HG03108 (cell line): ENCODE results near the gene POU2F3.
"Not testable (repeated sequence)": the region's sequence is repeated elsewhere in the genome, so short reads cannot be mapped to it uniquely, and the experiment has no call there.

Source experiments
- ATAC-seq: cut with Tn5 transposase; IDR thresholded peaks from one replicate; pipeline ENCODE4 v1.9.1; 2021; ENCODE audit warnings: moderate library complexity; ENCODE audit not compliant: unreplicated experiment

POU2F3 gene

DNA sequence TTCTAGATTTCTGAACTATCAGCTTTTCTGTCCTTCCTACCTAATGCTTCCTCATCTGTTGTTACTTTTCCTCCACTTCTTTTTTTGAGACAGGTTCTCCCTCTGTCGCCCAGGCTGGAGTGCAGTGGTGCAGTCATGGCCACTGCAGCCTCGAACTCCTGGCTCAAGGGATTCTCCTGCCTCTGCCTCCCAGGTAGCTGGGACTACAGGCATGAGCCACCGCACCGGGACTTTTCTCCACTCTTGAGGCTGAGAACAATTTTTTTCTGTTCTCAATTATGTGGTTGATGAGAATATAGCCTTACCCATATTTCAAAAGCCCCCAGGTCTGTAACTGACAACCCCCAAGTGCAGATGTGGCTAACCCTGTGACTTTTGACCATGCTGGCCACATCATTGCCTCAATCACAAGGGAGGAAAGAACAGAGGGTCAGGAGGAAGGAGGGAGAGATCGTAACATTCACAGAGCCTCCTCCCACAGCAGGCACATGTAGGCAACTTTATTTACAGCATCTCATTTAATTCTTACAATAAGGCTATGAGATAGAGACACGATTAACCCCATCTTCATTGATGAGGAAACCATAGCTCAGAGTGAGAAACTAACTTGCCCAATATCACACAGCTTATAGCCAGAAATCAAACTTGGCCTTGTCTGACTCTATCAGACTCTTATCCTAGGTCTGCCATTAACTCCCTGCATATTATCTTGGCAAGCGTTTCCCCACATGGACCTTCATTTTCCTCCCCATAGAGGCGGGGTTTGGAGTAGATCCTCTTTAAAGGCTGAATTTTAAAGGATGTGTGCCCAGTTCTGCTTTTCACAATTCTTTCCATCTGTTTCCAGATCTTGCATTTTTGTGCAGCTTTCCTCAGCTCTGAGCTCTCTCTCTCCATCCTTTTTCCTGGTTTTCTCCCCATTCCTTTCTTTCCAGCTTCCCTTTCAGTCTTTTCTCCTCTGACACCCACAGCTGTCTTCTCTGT is 9.6 kb downstream of the POU2F3 start:
- no peak for ATAC-seq

GRCh38 chr11:120253377-120253776 is 13.4 kb downstream of the POU2F3 start:
- not testable (repeated sequence) for ATAC-seq

DNA sequence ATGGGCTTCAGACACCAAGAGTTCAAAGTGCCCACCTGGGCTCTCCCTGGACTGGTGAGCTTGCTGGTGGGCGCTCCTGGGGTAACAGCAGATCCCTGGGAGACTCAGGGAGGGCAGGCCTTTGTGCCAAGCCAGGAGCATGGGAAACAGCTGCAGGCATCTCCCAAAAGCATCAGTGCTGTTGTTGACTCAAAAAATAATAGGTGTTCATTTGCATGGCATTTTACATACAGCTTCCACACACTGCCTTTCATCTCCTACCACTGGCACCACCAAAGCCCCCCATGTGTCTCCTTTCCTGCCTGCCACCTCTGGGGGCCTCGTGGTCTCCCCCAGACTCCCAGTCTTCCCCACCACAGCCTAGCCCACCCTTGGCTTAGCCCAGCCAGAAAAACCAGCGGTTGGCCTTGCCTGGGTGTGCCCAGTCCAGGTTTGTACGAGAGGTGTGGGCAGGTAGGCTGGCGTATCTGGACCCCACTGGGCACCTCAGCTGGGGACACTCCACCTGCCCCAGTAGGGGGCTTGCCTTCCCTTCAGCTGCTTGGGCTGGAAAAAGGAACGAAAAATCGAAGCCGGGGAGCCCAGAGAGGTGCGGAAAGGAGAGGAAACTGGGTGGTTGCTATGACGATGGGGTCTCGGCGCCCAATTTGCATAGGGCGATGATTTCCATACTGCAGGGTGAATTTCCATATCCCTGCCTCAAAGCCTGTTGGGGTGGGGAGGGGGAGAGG is 15.0 kb downstream of the POU2F3 start:
- ATAC-seq, result no peak

- ATAC-seq, result no peak
Measured at GRCh38 chr11:120255519-120255866, 15.6 kb downstream of the POU2F3 start.

DNA sequence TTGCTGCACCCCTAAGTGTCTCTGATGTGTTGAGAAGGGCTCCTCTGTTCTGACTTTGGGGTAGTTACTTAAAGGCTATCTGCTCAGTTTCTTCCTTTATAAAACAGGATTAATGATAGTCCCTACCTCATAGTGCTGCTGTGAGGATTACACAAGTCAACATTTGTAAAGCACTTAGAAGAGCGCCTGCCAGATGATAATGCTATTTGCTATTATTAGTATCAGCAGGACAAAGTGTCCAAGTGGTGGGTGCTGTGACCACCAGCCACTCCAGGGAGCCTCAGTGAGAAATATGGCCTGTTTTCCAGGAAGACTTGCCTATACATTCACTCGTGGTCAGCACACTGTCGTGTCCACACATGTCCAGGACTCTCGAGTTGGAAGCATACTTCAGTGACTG is 16.2 kb downstream of the POU2F3 start:
- ATAC-seq, result no peak

- no peak for ATAC-seq
Measured at GRCh38 chr11:120256779-120257178, 16.8 kb downstream of the POU2F3 start.

DNA sequence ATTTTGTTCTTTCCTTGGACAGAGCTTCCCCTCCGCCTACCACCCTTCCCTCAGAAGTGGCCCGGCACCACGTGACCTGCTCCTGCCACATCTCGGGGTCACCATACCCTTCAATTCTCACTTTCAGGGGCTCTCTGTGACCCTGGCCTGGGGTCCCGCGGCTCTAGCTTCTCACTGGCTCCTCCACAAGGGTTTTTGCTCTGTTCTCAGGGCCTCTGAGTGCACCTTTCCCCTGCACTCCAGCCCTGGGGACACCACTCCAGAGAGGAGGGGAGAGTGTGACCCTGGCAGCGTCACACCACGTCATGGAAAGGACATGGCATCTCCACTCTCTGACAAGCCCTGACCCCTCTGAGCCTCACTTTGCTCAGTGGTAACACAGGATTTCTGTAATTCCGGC is 17.4 kb downstream of the POU2F3 start:
- no peak for ATAC-seq

GRCh38 chr11:120258661-120259060 is 18.7 kb downstream of the POU2F3 start:
- ATAC-seq, result no peak

DNA sequence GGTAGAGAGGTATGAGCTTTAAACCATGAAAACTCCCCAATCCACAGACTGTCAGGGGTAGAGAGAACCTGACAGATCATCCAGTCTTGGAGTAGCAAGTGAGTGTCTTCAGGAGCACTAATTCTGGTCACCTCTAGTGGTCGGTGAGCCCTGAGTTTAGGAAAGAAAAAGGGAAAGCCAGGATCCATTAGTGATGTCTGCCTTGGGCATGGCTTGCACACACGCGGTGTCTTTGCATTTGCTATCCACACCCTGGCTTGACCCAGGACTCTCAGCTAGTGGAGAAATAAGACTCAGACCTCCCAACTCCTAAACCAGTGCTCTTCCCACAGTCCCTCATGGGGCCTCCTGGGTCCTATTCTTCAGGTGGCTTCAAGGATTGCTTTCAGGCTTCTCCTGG is 19.3 kb downstream of the POU2F3 start:
- ATAC-seq, result no peak

GRCh38 chr11:120259988-120260565 is 20.1 kb downstream of the POU2F3 start:
- no peak for ATAC-seq

- no peak for ATAC-seq
Measured at GRCh38 chr11:120260616-120261015, 20.7 kb downstream of the POU2F3 start.

DNA sequence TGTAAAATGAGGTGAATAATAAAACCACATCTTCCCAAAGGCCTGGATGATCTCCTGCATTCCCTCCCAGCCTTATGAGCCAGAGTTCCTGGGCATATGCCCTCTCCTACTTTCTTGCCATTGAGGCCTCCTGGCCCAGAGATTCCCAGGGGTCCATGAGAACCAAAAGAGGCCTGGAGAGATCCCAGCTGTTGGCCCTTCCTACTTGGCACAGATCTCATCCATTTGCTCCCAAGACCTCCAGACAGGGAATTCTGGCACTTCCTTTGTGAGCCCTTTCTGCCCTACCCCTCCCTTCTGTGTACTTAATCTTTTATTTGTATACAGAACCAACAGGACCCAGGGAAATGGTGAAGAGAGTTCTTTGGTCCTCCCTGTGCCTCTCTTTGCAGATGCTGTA is 21.4 kb downstream of the POU2F3 start:
- no peak for ATAC-seq

DNA sequence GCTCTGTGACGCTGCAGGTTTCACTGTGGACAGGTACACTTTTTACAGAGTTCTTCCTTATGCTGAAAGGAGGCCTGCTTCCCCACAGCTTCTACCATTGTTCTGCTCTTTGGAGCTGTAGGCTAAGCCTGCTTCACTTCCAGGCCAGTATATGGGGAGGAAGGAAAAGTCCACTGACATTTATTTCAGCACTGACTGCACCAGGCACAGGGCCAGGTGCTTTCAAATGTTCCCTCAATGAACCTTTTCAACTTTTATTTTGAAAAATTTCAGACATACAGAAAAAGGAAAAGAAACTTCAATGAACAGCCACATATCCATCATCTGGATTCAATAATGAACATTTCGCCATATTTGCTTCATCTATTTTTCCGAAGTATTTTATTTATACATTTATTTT is 22.0 kb downstream of the POU2F3 start:
- ATAC-seq, result no peak

DNA sequence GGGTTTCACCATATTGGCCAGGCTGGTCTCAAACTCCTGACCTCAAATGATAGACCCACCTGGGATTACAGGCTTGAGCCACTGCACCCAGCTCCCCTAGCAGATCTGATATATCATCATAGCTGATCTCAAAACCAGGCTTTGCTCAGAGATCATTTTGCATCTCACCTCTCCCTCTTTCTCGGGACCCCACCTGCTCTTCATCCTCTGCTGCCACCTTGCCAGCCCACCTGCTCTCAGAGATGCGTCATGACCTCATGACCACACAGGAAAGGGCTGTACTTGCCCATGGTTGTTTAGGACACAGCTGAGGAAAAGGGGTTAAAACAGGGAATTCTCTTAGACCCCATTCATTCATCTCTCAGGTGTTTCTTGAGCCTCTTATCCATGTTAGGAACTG is 27.4 kb downstream of the POU2F3 start:
- no peak for ATAC-seq

DNA sequence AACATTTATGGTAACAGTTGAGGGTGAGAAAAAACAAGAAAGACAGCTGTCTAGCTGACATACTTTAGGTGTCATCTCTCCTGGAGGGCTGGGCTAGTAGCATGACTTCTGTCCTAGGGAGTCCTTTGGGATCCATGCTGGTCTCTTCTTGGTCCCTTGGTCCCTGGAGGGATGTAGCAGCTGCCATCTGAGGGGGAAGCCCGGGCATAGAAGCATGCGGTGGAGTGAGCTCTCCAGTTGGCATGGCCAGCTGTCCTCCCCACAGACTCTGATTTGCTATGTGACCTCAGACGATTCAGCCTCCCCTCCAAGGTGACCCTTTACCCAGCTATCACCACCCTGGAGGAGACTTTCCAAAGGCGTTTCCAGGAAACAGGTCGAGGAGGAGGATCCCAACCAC is 28.7 kb downstream of the POU2F3 start:
- no peak for ATAC-seq

DNA sequence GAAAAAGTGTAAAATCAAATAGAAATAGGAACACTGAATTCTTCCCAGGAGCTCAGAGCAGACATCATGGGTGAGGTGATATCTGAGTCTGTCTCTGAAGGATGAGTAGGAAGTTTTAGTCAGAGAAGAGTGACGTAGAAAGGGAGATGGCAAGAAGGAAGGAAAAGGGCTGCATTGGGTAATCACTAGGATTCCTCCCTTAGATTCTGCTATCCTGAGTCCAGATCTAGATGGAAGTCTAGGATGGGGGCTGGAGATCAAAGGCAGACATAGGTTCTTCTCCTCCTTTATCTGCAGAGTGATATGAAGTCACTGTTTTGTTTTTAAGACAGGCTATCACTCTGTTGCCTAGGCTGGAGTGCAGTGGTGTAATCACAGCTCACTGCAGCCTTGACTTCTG is 30.4 kb downstream of the POU2F3 start:
- no peak for ATAC-seq

GRCh38 chr11:120271672-120272071 is 31.7 kb downstream of the POU2F3 start:
- no peak for ATAC-seq

- no peak for ATAC-seq
Measured at GRCh38 chr11:120272303-120272702, 32.4 kb downstream of the POU2F3 start.

GRCh38 chr11:120273432-120273831 is 33.5 kb downstream of the POU2F3 start:
- no peak for ATAC-seq

DNA sequence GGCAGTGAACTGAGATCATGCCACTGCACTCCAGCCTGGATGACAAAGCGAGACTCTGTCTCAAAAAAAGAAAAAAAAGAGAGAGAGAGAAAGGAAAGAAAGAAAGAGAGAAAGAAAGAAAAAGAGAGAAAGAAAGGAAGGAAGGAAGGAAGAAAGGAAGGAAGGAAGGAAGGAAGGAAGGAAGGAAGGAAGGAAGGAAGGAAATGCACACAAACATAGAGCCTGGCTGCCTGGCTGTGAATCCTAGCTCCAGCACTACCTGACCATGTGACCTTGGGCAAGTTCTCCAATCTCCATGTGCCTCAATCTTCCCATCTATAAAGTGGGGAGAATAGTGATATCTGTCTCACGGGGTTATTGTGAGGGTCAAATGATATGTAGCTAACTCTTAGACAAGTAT is 34.0 kb downstream of the POU2F3 start:
- ATAC-seq, result not testable (repeated sequence)

DNA sequence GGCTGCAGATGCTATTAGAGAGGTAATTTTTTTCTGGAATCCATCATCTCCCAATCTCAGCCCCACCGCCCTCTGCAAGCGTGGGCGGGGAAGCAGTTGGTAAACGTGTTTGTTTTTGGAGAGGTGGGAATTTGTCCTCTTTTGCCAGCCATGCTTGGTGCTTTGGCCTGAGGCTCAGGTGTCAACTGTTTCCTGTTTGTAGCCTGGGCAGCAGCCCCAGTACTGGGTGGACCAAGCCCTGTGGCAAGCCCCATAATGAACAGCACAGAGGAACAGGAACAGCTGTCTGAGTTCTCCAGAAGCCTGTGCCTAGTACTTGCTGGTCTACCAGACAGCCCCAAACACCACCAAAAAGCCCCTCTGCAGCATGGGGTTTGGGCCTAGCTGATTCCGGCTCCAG is 39.6 kb downstream of the POU2F3 start:
- ATAC-seq, result no peak

- no peak for ATAC-seq
Measured at GRCh38 chr11:120280600-120281051, 40.7 kb downstream of the POU2F3 start.
